Subcutaneous adipose tissue (tissue), 4 donors: Measurements from ENCODE around the gene DNAJB4. TPM values are rescaled to one million over a fixed set of nuclear protein-coding genes. Genes with fewer than 3 reads are reported as not detected.

ENCODE experiments used
- small RNA-seq: library from RNA; depleted of rRNA; stranded (forward); fragments of <200 nt; gene quantifications from one replicate; pipeline ENCODE3, GENCODE V24; 2016
- total RNA-seq, 4 donors: library from RNA; depleted of rRNA; stranded (reverse); fragments of >200 nt; gene quantifications; one replicate each; pipeline ENCODE4 v1.1.0, GENCODE V29; 2016
- TF ChIP-seq, protein P1 (sequence below): fragments of 450-650 bp; IDR thresholded peaks from one replicate; pipeline ENCODE4 v1.5.1; 2016; ENCODE audit warnings: low read depth, mild to moderate bottlenecking, control low read depth, antibody characterized with exemption, moderate library complexity

DNAJB4 gene
- total RNA-seq, 4 donors from 2014 or later, result 25.7 to 54.0 (median 33.3) TPM

DNA sequence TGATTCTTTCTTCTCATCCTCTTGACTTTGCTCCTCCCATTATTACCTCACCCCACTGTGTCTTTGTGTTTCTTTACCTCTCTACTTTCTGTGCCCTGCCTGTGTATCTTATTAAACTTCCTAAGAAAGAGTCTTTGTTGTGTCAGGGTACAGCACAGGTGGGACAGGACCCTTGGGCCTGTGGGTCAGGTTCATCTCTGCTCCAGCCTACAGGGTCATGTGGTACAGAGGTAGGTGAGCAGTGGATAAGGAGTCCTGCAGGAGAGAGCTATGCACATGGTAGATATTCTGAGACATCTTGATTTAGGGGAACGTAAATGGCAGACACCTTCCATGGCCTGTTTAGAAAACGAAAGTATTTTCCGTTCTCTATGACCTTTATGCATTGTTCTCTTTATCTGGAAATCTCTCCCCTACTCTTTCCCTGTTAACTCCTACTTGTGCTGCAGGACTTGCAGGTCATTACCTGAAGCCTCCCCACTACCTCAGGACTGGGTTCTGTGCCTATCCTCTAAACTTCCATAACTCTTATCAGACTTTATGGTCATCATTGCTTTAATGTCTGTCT lies 50.9 kb downstream of the DNAJB4 start:
- TF ChIP-seq, protein P1, sequence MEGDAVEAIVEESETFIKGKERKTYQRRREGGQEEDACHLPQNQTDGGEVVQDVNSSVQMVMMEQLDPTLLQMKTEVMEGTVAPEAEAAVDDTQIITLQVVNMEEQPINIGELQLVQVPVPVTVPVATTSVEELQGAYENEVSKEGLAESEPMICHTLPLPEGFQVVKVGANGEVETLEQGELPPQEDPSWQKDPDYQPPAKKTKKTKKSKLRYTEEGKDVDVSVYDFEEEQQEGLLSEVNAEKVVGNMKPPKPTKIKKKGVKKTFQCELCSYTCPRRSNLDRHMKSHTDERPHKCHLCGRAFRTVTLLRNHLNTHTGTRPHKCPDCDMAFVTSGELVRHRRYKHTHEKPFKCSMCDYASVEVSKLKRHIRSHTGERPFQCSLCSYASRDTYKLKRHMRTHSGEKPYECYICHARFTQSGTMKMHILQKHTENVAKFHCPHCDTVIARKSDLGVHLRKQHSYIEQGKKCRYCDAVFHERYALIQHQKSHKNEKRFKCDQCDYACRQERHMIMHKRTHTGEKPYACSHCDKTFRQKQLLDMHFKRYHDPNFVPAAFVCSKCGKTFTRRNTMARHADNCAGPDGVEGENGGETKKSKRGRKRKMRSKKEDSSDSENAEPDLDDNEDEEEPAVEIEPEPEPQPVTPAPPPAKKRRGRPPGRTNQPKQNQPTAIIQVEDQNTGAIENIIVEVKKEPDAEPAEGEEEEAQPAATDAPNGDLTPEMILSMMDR, result no peak

DNA sequence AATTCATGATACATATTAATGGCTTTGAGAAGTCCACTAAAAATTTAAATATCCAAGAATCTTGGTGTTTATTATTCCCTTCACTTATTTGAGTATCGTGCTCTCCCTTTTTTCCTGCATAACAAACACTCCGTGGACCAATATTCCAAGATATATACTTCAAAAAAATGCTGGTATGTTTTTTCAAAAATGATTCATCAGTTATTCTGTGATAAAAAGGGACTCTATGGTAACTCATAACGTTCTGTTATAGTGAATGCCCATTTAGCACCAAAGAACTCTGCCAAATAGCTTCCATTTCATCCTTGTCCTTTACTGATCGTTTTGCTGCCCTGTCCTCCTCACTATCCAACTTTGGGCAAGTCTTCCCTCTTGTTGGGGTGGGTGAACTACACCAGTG lies 53.9 kb downstream of the DNAJB4 start:
- TF ChIP-seq, protein P1, result no peak

DNA sequence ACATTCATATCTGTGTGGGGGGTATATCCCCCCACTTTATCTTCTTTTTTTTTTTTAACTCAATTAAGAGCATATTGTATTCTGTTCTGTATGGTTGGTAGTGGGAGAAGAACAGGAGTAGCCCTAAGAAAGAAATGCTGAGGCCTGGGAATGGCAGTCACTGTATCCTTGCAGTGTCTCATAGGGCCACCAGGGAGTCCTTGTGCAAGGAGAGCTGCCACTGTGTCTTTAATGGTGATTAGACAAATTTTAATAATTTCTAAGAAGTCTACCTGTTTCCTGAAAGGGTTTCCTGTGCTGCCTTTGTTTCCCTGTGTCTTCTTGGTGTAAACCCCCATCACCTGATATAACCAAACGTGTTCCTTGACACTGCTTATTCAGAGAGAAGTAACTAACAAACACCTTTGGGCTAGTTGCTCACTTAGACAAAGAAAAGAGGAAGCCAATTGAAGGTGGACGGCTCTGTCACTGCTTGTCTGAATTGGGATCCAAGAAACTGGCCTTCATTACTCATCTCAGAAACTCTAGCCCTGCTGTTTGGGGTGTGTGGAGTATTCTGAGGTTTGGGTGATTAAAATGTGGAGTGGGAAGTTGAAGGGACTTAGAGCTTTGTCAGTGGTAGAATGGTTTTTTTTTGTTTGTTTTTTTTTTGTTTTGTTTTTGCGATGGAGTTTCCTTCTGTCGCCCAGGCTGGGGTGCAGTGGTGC lies 56.3 kb downstream of the DNAJB4 start:
- TF ChIP-seq, protein P1, result no peak

DNA sequence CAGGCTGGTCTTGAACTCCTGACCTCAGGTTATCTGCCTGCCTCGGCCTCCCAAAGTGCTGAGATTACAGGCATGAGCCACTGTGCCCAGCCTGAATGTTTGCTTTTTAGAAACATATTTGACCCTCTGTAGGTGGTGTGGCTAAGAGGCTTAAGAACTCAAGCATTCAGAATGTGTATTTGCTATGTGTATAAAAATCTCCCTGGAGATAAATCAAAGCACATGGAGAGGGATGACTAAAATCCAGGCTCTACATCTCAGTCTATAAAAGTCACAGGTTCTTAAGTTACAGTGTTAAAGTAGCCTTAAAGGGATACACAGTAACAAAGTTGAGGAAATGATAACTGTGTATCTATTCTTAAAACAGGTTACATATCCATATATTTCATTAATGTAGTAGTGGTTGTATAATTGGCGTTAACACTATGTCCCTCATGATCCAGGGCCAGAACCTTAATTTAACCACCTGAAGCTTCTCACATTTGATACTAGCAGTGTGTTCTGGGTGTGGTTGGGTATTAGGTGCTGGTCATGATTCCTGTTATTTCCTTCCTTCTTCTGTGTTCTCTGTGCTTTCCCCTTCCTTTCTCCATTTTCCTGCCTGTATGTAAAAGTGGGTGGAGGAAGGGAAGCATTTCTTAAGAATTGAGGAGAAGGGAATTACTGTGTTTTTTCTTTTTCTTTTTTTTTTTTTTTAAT lies 57.2 kb downstream of the DNAJB4 start:
- TF ChIP-seq, protein P1, result no peak

Small RNAs within 50 kb of the gene (small RNA-seq; reads per million reads assigned to genes)
- not detected for gene AC103591.3

Other genes with a start within 250 kb of the DNAJB4 start
- 100 to 1,000 TPM; 126 to 175 (median 142) TPM for gene USP33, start 245.1 kb upstream of the DNAJB4 start, total RNA-seq
- gene MIGA1, start 225.3 kb upstream of the DNAJB4 start, total RNA-seq, result 10 to 100 TPM; 18.6 to 28.6 (median 23.1) TPM
- 10 to 100 TPM; 15.0 to 27.6 (median 23.7) TPM for gene NEXN, start 116.3 kb upstream of the DNAJB4 start, total RNA-seq
- 100 to 1,000 TPM in 1 of 4 donors, 10 to 100 TPM in 3; 82.4 to 118 (median 92.8) TPM for gene FUBP1, start 25.9 kb upstream of the DNAJB4 start, total RNA-seq
- gene GIPC2, start 41.0 kb downstream of the DNAJB4 start, total RNA-seq, result 1 to 10 TPM; 1.7 to 9.4 (median 3.8) TPM